Central memory CD4-positive, alpha-beta T cell (primary cell): Measurements from ENCODE around the gene NFKBIL1.
"Not testable (repeated sequence)": the region's sequence is repeated elsewhere in the genome, so short reads cannot be mapped to it uniquely, and the experiment has no call there.

Experiments
- DNase-seq: peaks from one replicate; pipeline ENCODE4 v3.0.0; 2022
- total RNA-seq, 3 experiments: gene quantifications; one replicate each; lab custom pipeline; 2026; lab: John Stamatoyannopoulos, UW

NFKBIL1 gene, protein sequence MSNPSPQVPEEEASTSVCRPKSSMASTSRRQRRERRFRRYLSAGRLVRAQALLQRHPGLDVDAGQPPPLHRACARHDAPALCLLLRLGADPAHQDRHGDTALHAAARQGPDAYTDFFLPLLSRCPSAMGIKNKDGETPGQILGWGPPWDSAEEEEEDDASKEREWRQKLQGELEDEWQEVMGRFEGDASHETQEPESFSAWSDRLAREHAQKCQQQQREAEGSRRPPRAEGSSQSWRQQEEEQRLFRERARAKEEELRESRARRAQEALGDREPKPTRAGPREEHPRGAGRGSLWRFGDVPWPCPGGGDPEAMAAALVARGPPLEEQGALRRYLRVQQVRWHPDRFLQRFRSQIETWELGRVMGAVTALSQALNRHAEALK
- 8.9 to 12.0 (median 12.0) reads per million in 3 experiments for total RNA-seq

DNA sequence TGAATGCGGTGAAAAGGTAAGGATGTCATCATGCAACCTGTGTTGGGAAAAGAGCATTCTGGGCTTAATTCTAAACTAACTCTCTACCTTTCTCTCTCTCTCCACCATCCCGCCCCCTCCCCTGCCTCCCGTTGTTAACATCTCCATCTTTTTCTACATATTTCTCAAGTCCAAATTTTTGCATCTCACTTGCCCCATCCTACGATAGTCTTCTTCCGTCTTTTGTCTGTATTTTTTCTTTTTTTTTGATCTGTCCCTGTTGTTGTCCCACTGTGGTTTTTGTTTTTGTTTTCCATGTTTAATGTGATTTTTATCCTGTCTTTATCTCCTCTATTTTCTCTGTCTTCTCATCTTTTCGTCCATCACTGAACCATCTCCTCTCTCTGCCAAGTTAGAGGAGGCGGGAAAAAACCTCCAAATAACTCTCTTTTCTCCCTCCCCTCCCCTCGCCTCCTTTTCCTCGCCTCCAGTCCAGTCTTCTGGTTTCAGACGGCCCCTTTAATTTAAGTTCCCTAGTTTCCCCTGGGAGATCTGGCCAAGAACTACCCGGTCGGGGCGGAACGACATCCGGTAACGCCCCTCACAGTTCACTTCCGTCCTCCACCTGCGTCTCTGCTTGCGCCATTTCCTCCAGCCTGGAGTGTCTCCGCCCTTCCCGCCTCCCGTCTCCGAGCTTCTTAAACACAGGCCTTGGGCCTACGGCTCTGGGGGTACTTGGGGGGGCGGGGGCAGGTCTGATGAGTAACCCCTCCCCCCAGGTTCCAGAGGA is at the start of gene NFKBIL1:
Gene NFKBIL1 (plus strand): TSS at position 651 of the 769 bp plus-strand sequence. CDS start 87 bp downstream, at position 738.
- peak; percentile 84 for DNase-seq

DNA sequence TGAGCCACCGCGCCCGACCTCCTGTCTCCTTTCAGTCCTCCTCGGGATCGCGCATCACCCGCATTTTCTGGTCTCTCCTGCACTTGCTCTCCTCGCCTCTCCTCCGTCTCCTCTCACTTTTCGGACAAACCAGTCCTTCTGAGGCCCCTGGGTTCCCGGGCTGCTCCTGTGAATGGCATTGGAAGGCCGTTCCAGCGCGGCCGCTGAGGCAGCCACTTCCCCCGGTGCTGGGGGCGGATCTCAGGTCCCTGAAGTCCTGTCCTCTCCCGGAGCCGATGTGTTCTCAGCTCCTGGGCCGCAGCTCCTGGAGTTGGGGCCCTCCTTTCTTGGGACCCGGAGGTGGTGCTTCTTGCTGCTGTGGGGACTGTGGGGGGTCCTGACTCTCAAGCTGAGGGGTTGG is 48.7 kb upstream of the NFKBIL1 start:
- no peak for DNase-seq

DNA sequence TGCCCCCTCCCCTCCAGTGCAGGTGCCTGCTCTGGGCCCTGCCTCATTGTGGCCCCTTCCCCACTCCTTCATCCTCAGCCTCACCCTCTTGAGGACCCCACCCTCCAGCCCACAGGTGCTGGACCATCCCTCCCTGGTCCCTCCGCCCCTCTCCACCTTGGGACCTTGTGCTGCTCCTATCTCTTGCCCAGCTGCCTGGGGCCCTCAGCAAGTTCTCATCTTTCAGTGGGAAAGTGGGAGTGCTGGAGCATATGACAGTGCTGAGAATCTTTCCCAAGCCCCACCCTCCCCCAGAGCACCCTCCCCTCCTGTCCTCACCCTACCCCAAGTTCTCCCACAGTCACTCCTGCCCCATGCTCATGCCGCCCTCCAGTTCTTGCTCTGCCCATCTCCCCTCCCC is 47.8 kb upstream of the NFKBIL1 start:
- not testable (repeated sequence) for DNase-seq

DNA sequence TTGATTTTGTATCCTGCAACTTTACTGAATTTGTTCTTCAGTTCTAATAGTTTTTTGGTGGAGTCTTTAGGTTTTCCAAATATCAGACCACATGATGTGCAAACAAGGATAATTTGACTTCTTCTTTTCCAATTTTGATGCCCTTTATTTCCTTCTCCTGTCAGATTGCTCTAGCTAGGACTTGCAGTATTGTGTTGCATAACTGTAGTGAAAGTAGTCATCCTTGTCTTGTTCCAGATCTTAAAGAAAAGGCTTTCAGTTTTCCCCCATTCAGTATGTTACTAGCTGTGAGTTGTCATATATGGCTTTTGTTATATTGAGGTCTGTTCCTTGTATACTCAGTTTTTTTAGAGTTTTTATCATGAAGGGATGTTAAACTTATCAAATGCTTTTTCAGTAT is 44.8 kb upstream of the NFKBIL1 start:
- no peak for DNase-seq

DNA sequence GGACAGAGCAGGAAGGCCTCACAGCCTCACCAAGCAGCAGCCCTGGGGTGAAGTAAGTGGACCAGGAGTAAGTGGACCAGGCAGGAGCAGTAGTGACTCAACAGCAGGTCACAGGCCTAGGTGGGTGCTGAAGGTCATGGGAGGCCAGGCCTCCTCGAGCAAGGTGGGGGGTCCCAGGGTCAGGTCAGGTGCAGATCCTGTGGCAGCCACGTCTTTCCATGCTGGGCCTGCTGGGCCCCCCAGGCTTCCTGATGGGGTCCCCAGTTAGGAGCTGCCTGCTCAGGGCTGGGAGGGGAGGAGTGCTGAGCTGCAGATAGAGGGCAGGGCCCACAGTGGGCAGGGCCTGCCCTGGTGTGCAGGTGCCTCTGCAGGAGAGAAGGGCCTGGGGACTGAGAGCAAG is 38.4 kb upstream of the NFKBIL1 start:
- DNase-seq, result not testable (repeated sequence)

DNA sequence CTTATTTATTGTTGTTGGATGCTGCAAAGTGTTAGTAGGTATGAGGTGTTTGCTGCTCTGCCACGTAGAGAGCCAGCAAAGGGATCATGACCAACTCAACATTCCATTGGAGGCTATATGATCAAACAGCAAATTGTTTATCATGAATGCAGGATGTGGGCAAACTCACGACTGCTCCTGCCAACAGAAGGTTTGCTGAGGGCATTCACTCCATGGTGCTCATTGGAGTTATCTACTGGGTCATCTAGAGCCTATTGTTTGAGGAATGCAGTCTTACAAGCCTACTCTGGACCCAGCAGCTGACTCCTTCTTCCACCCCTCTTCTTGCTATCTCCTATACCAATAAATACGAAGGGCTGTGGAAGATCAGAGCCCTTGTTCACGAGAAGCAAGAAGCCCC is 37.4 kb upstream of the NFKBIL1 start:
- no peak for DNase-seq

DNA sequence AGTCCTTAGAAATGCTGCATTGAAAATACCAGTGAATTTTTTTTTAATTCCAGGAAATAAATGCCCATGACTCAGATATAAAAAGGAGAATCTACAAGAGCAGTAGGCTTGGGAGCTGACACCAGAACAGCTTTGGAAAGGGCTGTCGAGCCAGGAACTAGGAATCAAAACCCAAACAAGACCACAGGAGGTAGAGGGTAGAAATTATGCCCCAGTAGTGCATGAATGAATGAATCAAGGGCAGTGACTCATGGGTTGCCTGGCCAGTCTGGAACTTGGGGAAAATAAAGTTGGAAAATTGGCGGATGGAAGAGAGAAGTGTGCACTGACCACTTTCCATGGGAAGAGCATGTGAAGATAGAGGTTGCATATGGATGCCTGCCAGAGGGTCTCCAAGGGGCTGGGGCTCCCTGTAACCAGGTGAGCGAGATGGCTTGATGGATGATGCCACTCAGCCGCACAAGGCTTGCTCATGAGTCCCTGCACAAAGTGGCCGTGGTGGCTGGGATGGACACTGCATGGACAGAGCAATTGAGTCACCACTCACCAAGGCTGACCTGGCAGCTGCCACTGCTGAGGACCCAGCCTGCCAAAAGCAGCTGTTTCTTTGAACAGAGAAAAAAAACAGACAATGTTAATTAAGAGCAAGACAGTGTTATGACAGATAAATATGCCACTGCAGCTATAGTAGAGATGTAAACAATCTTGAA is 33.8 kb upstream of the NFKBIL1 start:
- DNase-seq, result no peak

DNA sequence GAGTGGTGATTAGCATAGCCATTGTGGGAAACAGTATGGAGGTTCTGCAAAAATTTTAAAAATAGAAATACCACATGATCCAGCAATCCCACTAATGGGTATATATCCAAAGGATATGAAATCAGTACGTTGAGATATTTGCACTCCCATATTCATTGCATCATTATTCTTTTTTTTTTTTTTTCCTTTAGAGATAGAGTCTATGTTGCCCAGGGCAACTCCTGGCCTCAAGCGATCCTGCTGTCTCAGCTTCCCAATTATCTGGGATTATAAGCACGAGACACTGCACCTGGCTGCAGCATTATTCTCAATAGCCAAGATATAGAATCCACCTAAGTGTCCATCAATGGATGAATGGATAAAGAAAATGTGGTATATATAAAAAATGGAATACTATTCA is 25.6 kb upstream of the NFKBIL1 start:
- DNase-seq, result no peak

DNA sequence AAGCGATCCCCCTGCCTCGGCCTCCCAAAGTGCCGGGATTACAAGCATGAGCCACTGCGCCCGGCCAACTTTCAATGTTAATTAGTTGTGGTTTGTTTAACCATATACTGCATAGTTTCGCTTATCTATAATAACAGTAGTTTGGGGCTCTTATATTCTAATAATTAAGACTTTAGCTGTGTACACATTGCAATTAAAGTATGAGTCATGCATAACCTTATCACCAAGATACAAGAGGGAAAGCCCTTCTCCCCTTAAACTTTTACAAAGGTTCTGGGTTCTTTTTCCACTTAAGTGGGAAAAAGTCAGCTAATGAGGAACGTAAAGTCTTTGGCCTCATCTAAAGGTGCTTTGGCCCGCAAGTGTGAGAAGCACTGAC is 21.9 kb upstream of the NFKBIL1 start:
- no peak for DNase-seq

DNA sequence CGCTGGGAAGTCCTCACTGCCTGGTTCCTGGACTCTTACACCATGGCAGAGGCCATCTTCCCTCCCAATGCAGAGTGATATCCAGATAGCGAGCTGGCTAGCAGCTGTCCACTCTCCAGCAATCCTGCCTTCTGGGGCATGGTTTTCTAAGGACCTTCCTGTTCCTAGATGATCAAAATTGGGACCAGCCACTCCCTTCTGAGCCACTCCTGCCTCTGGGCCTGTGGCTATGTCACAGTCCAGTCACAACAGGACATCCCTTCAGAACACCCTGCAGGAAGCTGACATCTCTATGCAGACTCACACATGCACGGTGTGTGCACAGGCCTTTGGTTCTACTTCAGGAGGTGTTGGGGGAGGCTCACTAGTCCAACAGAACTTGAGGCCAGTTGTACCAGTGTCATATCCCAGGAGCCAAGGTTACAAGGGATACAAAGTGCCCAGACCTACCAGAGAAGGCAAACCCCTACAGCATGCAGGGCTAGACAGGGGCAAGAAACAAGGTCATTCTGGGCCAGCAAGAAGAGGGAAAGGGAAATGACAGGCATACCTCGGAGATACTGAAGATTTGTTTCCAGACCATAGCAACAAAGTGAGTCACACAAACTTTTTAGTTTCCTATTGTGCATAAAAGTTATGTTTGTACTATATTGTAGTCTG is 21.3 kb upstream of the NFKBIL1 start:
- no peak for DNase-seq

DNA sequence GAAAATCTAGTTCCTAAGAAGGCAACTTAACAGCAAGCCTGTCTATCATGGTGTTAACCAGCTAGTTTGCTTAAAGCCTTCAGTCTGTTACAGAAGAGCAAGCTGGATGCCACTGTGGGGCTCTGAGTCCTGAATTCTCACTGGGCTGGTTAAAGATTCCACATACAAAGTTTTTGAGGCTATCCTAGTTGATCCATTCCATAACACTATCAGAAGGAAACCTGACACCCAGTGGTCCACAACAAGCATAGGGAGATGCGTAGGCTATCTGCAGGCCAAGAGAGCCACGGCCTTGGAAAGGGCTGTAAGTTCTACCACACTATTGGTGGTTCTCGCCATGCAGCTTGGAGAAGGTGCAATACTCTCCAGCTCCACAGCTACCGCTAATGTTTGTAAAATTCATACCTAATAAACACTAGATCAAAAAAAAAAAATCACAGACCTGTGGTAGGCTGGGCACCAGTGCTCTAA is 19.1 kb upstream of the NFKBIL1 start:
- no peak for DNase-seq

DNA sequence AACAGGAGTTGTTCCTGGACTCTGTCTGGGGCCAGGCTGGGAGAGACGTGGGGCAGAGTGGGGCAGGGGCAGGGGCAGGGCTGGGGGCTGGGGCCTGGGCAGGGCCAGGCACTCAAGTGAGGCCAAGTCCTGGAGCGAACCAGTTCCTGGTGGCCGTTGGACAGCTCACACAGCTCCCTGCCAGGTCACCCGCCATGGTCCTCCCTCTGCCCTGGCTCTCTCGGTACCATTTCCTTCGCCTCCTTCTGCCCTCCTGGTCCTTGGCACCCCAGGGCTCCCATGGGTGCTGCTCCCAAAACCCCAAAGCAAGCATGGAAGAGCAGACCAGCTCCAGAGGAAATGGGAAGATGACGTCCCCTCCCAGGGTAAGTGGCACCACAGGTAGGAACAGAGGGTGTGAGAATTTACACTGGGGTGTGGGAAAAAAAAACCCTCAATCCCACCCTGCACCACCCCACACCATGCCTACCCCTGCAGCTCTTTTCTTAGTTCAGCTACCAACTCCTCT is 18.5 kb upstream of the NFKBIL1 start, which contains the start of gene MCCD1:
Gene MCCD1 (plus strand): TSS at position 142 of the 508 bp plus-strand sequence. CDS start 53 bp downstream, at position 195.
- no peak for DNase-seq

DNA sequence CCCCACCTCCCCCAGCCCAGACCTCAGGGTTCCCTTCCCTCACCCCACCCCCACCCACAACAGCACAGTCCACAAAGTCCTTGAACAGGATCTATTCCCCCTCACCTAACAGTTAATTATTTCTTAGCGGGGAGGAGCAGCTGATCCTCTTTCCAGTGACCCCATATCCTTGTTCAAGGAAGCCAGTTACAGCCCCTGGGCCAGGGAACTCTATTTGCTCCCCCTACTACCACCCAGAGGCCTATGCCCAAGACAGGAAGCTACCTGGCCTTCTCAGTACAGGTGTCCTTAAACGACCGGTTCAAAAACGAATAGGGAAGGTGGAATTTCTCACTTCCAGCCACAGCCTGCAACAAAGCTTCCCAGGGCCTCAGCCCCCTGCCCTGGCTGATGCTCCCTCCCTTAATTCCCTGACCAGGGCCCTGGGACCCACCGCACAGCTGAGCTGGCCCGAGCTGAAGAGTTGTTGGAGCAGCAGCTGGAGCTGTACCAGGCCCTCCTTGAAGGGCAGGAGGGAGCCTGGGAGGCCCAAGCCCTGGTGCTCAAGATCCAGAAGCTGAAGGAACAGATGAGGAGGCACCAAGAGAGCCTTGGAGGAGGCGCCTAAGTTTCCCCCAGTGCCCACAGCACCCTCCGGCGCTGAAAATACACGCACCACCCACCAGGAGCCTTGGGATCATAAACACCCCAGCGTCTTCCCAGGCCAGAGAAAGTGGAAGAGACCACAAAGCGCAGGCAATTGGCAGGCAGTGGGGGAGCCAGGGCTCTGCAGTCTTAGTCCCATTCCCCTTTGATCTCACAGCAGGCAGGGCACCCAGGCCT is 17.9 kb upstream of the NFKBIL1 start:
- no peak for DNase-seq

DNA sequence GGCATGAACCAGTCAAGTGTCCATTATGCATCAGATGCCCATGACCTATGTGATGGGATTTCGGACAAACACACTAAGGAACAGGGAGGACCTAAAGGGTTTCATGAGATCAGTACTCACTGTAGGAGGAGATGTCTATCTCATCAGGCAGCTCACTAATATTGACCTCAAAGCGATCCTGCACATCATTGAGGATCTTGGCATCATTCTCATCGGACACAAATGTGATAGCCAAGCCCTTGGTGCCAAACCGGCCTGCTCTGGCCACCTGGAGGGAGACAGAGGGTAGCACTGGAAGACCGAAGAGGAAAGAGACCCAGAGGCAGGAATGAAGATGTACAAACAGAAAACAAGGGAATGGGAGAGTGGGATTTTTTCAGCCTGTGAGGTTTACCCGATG is 16.7 kb upstream of the NFKBIL1 start:
- DNase-seq, result no peak

DNA sequence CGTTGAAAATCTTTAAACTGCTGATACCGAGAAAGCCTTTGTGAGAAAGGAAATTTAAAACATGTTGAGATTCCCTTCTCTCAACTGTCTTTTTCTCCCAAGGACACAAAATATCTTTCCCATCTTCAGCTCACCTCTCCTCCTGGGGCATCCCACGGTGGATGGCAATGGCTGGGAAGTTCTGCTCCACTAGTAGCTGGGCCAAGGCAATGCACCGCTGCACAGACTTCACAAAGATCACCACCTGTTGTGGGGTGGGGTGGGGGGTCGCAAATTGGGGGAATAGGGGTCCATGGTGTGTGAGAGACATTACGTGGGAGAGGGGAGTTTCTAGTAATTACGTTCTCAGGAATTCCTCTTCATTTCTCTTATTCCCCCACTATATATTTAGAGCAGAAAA is 16.2 kb upstream of the NFKBIL1 start:
- DNase-seq, result no peak

DNA sequence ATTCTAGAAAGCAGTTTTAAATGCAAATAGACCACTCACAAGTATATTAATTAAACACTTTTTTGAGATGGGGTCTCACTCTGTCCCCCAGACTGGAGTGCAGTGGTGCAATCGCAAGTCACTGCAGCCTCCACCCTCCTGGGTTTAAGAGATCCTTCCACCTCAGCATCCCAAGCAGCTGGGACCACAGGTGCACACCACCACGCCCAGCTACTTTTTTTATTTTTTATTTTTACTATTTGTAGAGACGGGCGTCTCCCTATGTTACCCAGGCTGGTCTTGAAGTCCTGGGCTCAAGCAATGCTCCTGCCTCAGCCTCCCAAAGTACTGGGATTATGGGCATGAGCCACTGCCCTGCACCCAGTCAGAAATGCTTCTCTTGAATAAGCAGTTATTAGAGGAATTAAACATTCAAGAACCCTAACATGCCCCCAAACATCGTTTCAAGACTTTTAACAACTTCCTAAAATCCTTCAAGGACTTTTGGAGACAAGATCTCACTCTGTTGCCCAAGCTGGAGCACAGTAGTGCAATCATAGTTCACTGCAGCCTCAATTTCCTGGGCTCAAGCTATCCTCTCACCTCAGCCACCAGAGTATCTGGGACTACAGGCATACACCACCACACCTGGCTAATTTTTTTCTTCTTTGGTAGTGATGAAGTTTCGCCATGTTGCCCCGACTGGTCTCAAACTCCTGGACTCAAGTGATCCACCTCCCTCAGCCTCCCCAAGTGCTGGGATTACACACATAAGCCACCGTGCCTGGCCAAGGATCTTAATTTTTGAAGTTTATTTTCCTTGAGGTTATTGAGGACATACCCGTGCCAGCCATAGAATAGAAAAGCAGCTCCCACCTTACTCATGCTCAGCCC is 15.4 kb upstream of the NFKBIL1 start:
- DNase-seq, result no peak

DNA sequence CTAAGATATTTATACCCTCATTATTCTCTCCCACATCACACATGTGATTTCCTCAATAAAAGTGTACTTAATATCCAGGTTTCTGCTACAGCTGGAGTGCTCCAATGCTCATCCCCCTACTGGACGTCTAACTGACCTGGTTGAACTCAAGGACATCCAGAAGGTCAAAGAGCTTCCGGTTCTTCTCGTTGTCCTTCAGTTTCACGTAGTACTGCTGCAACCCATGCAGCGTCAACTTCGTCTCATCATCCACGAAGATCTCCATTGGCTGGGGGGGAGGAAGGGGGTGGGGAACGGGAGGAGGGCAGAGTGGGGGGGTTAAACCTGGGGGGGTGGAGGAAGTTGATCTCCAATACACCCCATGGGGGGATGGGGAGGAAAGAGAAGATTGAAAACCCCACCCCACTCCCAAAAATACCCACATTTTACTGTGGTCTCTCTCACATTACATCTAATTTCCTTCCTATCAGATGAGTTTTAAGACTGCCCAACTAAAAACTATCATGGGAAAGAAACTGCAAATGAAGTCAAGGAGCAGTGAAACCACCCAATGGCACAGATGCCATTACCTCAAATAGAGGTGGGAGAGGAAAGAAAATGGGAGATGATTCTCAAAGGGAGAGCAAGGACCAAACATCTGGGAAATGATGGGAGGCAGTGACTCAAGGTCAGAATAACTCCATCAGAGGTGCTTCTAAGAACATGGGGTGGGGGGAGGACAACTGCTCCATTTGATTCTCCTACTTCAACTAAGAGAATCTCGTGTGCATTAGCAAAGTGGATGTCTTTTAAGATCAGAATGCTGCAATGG is 14.6 kb upstream of the NFKBIL1 start:
- no peak for DNase-seq

DNA sequence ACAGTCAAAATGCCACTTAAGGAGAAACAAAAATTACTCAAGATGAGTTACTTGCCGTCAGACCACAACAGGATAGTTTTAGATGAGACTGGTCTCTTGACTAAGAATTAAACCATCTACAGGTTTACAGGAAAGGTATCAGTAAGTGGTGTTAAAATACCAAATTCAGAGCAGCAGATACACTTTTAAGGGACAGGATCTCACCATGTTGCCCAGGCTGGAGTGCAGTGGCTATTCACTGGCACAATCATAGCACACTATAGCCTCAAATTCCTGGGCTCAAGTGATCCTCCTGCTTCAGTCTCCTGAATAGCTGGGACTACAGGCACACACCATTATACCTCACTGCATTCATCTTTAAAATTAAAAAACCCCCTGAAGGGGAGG is 14.0 kb upstream of the NFKBIL1 start:
- no peak for DNase-seq

DNA sequence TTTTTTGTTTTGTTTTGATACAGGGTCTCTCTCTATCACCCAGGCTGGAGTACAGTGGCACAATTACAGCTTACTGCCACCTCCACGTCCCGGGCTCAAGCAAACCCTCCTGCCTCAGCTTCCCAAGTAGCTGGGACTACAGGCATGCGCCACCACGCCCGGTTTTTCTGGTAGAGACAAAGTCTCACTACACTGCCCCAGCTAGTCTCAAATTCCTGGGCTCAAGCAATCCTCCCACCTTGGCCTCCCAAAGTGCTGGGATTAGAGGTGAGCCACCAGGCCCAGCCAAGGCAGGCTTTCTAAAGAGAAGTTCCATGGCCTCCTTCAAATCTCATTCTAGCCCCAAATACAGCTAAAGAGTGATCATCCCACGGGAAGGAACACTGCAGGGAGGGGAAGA is 13.4 kb upstream of the NFKBIL1 start:
- DNase-seq, result no peak
